HL-60 (cell line): ENCODE measurements around the gene ZNF800.

ENCODE experiments used
- GABPA ChIP-seq: IDR thresholded peaks from 2 replicates; pipeline ENCODE4 v1.6.1; 2012; ENCODE audit warnings: low read depth
- POLR2AphosphoS5 ChIP-seq: IDR thresholded peaks from 2 replicates; pipeline ENCODE4 v1.6.1; 2012; ENCODE audit warnings: low read depth
- REST ChIP-seq: IDR thresholded peaks from 2 replicates; pipeline ENCODE4 v1.6.1; 2012; ENCODE audit warnings: low read depth; ENCODE audit not compliant: insufficient replicate concordance
- SPI1 ChIP-seq: IDR thresholded peaks from 2 replicates; pipeline ENCODE4 v1.6.1; 2012; ENCODE audit warnings: low read depth, mild to moderate bottlenecking, borderline replicate concordance
- TF ChIP-seq, protein P1 (sequence below): IDR thresholded peaks from one replicate; pipeline ENCODE4 v1.5.1; 2011; ENCODE audit warnings: low read length, control low read depth, inconsistent platforms; ENCODE audit not compliant: insufficient read depth

GRCh38 chr7:127437241-127437640 lies 44.7 kb upstream of the ZNF800 start:
- TF ChIP-seq POLR2AphosphoS5 (no peak), REST (no peak), GABPA (no peak), SPI1 (no peak)
- TF ChIP-seq, protein P1, sequence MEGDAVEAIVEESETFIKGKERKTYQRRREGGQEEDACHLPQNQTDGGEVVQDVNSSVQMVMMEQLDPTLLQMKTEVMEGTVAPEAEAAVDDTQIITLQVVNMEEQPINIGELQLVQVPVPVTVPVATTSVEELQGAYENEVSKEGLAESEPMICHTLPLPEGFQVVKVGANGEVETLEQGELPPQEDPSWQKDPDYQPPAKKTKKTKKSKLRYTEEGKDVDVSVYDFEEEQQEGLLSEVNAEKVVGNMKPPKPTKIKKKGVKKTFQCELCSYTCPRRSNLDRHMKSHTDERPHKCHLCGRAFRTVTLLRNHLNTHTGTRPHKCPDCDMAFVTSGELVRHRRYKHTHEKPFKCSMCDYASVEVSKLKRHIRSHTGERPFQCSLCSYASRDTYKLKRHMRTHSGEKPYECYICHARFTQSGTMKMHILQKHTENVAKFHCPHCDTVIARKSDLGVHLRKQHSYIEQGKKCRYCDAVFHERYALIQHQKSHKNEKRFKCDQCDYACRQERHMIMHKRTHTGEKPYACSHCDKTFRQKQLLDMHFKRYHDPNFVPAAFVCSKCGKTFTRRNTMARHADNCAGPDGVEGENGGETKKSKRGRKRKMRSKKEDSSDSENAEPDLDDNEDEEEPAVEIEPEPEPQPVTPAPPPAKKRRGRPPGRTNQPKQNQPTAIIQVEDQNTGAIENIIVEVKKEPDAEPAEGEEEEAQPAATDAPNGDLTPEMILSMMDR: no peak
